Neural crest cell (in vitro differentiated cells): Measurements from ENCODE around the gene GRIP2. TPM values are rescaled to one million over a fixed set of nuclear protein-coding genes. Genes with fewer than 3 reads are reported as not detected.

ENCODE experiments used
- DNase-seq: peaks from one replicate; pipeline ENCODE4 v3.0.0; 2021; ENCODE audit warnings: low read depth, mixed read lengths, low spot score
- H3K27ac Mint-ChIP-seq: one replicate; pipeline ENCODE4 v1.8.0; 2021; ENCODE audit warnings: mild to moderate bottlenecking, mixed read lengths; ENCODE audit not compliant: unreplicated experiment
- H3K27me3 Mint-ChIP-seq: 2 replicates; pipeline ENCODE4 v1.8.0; 2021; ENCODE audit warnings: low read depth, mild to moderate bottlenecking, mixed read lengths
- H3K36me3 Mint-ChIP-seq: 2 replicates; pipeline ENCODE4 v1.8.0; 2021; ENCODE audit warnings: low read depth, mild to moderate bottlenecking, mixed read lengths
- H3K4me1 Mint-ChIP-seq: 2 replicates; pipeline ENCODE4 v1.8.0; 2021; ENCODE audit warnings: mixed read lengths
- H3K4me3 Mint-ChIP-seq: one replicate; pipeline ENCODE4 v1.8.0; 2021; ENCODE audit warnings: mild to moderate bottlenecking, mixed read lengths
- H3K9me3 Mint-ChIP-seq: 2 replicates; pipeline ENCODE4 v1.8.0; 2021; ENCODE audit warnings: mixed read lengths
- total RNA-seq: library from RNA; stranded (reverse); gene quantifications from 2 replicates; pipeline ENCODE4 v1.2.1, GENCODE V29; 2021
- TF ChIP-seq, protein P1 (sequence below): fragments of 200-600 bp; sonication (generic); conservative IDR thresholded peaks from 2 replicates; pipeline ENCODE4 v1.5.0; 2021; ENCODE audit warnings: antibody characterized with exemption, mild to moderate bottlenecking

The GRIP2 gene
- total RNA-seq, 1 donor from 2014 or later, result 3.2 TPM

DNA sequence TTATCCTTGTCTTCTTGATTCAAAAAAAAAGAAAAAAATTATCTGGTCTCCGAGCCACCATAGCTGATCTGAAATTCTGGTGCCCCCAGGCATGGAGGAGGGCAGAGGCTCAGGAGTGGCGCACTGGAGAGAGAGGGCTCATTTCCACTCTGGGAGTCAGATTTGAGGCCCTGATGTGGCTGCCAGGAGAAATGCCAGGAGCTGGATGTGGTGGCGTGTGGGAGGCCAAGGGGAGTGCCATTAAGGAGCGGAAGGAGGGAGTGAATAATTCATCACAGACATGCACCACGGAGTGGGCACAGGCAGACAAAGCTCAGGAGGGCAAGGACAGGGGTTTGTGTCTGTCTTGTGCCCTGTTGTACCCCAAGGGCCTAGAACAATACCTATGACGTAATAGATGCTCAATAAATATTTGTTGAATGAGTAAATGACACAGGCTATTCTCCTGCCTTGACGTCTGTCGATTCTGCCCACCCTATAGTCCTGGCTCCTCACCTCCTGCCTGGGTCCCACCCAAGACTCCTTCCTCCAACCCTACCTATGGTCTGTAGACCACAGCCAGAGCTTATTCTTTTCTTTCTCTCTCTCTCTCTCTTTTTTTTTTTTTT, 12.0 kb upstream of the GRIP2 start:
- Mint-ChIP-seq H3K4me3 (no peak overlapping the region), H3K4me1 (peaks cover 27% of the 10 kb centered on the region), H3K36me3 (no peaks in the 10 kb centered on the region), H3K9me3 (no peaks in the 10 kb centered on the region), H3K27ac (peak overlapping the region; percentile 67), H3K27me3 (peaks cover 3% of the 10 kb centered on the region)
- TF ChIP-seq, protein P1, sequence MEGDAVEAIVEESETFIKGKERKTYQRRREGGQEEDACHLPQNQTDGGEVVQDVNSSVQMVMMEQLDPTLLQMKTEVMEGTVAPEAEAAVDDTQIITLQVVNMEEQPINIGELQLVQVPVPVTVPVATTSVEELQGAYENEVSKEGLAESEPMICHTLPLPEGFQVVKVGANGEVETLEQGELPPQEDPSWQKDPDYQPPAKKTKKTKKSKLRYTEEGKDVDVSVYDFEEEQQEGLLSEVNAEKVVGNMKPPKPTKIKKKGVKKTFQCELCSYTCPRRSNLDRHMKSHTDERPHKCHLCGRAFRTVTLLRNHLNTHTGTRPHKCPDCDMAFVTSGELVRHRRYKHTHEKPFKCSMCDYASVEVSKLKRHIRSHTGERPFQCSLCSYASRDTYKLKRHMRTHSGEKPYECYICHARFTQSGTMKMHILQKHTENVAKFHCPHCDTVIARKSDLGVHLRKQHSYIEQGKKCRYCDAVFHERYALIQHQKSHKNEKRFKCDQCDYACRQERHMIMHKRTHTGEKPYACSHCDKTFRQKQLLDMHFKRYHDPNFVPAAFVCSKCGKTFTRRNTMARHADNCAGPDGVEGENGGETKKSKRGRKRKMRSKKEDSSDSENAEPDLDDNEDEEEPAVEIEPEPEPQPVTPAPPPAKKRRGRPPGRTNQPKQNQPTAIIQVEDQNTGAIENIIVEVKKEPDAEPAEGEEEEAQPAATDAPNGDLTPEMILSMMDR, result no peak
- no peak for DNase-seq

DNA sequence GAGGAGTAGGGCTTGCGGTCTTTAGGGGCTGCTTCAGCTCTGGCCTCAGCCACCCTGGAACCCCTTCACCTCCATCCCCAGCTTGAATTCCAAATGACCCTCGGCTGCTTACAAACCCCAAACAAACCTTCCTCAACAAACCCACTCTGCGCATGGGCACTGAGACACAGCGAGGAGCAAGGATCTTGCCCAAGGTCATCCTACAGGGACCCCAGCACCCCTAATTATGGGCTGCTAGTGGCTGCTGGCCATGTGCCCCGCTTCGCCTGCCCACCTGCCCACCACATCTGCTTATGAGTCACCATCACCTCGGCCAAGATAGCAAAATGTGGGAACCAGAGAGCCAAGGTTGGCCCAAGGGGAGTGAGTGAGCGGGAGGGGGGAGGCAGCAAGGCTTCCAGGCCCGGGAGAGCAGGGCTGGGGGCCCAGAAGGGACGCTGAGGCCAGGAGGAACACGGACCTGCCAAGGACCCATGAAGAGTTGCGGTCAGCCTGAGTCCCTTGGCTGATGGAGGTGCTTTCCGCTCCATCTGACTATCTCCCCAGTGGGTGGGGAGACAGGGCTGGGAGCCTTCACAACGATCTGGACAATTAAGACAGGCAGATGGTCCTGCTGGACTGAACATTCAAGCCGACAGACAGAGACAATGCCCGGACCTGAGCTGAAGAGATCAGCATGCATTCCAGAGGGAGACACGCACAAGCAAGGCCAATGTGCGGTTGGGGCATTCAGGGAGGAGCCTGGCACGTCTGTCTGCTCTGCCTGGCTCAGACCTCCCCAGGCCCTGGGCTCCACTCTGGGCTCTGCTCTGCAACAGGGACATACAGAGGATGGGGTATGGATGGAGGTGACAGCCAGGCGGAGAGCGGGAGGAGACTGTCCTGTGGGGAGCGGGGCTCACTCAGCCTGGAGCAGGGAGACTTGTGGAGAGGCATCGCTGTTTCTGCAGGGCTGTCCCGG, 10.8 kb upstream of the GRIP2 start:
- H3K9me3 Mint-ChIP-seq, result no peaks in the 10 kb centered on the region

DNA sequence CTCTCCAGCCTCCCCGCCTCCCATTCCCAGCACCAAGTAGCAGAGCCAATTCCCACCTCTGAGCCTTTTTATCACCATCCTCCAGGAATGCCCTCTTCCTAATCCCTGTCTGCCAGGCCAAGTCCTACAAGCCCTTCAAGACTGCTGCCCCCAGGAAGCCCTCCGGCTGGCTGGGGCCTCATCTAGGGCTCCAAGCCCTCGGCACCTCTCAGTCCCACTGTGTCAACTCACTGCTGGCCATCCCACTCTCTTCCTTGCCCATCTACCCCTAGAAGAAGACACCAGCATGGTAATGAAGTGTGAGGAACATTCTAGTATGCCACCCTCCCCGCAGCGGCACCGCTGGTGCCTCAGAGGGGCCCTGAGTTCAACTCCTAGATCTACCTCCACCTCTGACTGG, 10.0 kb upstream of the GRIP2 start:
- TF ChIP-seq, protein P1, result no peak
- no peak for DNase-seq
- Mint-ChIP-seq H3K9me3 (no peaks in the 10 kb centered on the region), H3K27ac (no peak overlapping the region), H3K4me3 (no peak overlapping the region), H3K36me3 (no peaks in the 10 kb centered on the region), H3K27me3 (peaks cover 3% of the 10 kb centered on the region), H3K4me1 (peaks cover 26% of the 10 kb centered on the region)

More for the DNA sequence above, 10.8 kb upstream of the GRIP2 start:
- H3K4me1 Mint-ChIP-seq, result peaks cover 30% of the 10 kb centered on the region
- H3K4me3 Mint-ChIP-seq, result no peak overlapping the region
- TF ChIP-seq, protein P1, result no peak
- no peaks in the 10 kb centered on the region for H3K36me3 Mint-ChIP-seq
- peaks cover 3% of the 10 kb centered on the region for H3K27me3 Mint-ChIP-seq
- no peak for DNase-seq
- peak overlapping the region; percentile 54 for H3K27ac Mint-ChIP-seq

DNA sequence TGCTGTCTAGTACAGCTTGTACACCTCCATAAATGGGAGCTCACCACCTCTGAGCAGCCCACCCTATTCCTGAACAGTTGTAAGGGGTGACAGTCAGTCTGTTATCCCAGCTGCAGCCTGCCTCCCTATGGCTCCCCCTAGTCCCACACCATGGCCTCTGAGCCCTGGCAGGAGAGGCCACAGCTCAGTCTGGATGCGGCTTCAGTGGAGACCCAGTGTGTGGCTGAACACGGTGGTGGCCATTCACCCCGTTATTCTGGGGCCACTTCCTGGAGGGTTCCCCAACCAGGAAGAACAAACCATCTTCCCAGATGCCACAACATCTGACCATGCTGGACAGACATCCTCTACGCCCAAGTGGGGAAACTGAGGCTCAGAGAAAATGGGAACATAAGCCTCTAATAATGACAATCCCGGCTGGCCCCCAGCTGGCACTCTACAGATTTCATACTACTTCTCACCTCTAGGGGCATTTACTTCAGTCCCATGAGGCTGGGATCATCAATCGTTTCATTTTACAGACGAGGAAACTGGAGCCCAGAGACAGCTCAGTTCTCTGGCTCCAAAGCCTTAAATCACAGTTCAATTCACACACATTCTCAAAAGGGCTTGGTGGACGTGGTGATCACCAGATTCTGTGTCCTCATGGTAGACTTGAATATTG, 9.2 kb upstream of the GRIP2 start:
- Mint-ChIP-seq H3K4me1 (peaks cover 19% of the 10 kb centered on the region), H3K4me3 (no peak overlapping the region), H3K36me3 (no peaks in the 10 kb centered on the region), H3K9me3 (no peaks in the 10 kb centered on the region), H3K27ac (no peak overlapping the region), H3K27me3 (peaks cover 3% of the 10 kb centered on the region)
- DNase-seq, result no peak
- TF ChIP-seq, protein P1, result peak; percentile 48

DNA sequence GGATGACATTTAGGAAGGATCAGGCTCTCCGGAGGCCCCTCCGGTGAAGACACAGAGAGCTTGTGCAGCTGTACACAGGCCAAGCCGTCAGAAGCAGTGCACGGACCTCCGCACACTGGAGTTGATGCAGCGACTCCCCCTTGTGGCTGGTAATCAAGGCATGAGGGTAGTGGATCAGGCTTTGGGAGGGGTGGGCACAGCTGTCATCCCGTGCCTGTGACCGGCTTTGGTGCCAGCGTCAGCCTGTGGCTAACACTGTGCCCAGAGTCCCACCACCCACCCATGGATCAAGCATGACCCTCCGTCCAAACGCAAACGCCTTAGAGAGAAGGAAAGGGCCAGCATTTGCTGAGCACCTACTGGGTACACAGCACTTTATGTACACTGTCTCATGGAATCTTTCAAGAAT, 8.2 kb upstream of the GRIP2 start:
- Mint-ChIP-seq H3K4me3 (no peak overlapping the region), H3K4me1 (peaks cover 19% of the 10 kb centered on the region), H3K9me3 (no peaks in the 10 kb centered on the region), H3K27ac (no peak overlapping the region), H3K36me3 (no peaks in the 10 kb centered on the region), H3K27me3 (peaks cover 3% of the 10 kb centered on the region)
- DNase-seq, result peak; percentile 73
- TF ChIP-seq, protein P1, result peak; percentile 74
